ENCODE results near the gene QRICH1. TPM values are rescaled to one million over a fixed set of nuclear protein-coding genes. Genes with fewer than 3 reads are reported as not detected.

The QRICH1 gene
- 53.6 and 103 TPM in 2 replicates for total RNA-seq

- peak; percentile 67 for TF ChIP-seq CTCF (conservative IDR thresholded peaks at IDR 0.05; ENCODE audit: low read depth, low read length)
- H3K4me3 ChIP-seq (ENCODE audit: low read depth, low read length) = peak within 1 kb of the TSS; percentile 86
- peak; percentile 83 for DNase-seq (ENCODE audit: low read depth)
Measured at GRCh38 chr3:49093853-49094767, at the start of gene QRICH1. Gene QRICH1, minus strand, starts transcription at chr3:49094071. Its CDS starts 17,054 bp downstream, at chr3:49077017.

- H3K4me3 ChIP-seq (ENCODE audit: low read depth, low read length) = no peak overlapping the region
- no peak for DNase-seq (ENCODE audit: low read depth)
- no peak for TF ChIP-seq CTCF (conservative IDR thresholded peaks at IDR 0.05; ENCODE audit: low read depth, low read length)
Measured at GRCh38 chr3:49140080-49140479, 46.2 kb upstream of the QRICH1 start.

- no peak overlapping the region for H3K4me3 ChIP-seq (ENCODE audit: low read depth, low read length)
- no peak for DNase-seq (ENCODE audit: low read depth)
- no peak for TF ChIP-seq CTCF (conservative IDR thresholded peaks at IDR 0.05; ENCODE audit: low read depth, low read length)
Measured at GRCh38 chr3:49135499-49135898, 41.6 kb upstream of the QRICH1 start.

- TF ChIP-seq CTCF (conservative IDR thresholded peaks at IDR 0.05; ENCODE audit: low read depth, low read length) = peak; percentile 13
Measured at GRCh38 chr3:49134471-49135265, 40.8 kb upstream of the QRICH1 start.

GRCh38 chr3:49133226-49133951 is 39.5 kb upstream of the QRICH1 start:
- peak overlapping the region; percentile 81 for H3K4me3 ChIP-seq (ENCODE audit: low read depth, low read length)
- TF ChIP-seq CTCF (conservative IDR thresholded peaks at IDR 0.05; ENCODE audit: low read depth, low read length) = no peak
- no peak for DNase-seq (ENCODE audit: low read depth)

More at GRCh38 chr3:49134471-49135265, 40.8 kb upstream of the QRICH1 start:
- no peak for DNase-seq (ENCODE audit: low read depth)
- no peak overlapping the region for H3K4me3 ChIP-seq (ENCODE audit: low read depth, low read length)

- H3K4me3 ChIP-seq (ENCODE audit: low read depth, low read length) = peak within 1 kb of the TSS; percentile 81
- no peak for DNase-seq (ENCODE audit: low read depth)
- TF ChIP-seq CTCF (conservative IDR thresholded peaks at IDR 0.05; ENCODE audit: low read depth, low read length) = peak; percentile 31
Measured at GRCh38 chr3:49132437-49133225, 38.8 kb upstream of the QRICH1 start, which contains the start of gene LAMB2. Gene LAMB2, minus strand, starts transcription at chr3:49133050. Its CDS starts 183 bp downstream, at chr3:49132867.
